HG02571 (cell line): ENCODE results near the gene GPR12.

Source experiments
- ATAC-seq: cut with Tn5 transposase; IDR thresholded peaks from one replicate; pipeline ENCODE4 v1.9.1; 2021; ENCODE audit warnings: mild to moderate bottlenecking, moderate library complexity; ENCODE audit not compliant: unreplicated experiment

The GPR12 gene

GRCh38 chr13:26706381-26706780 is 54.2 kb downstream of the GPR12 start:
- ATAC-seq = no peak

GRCh38 chr13:26705536-26705935 is 55.0 kb downstream of the GPR12 start:
- ATAC-seq = no peak
